ENCODE data around the gene PLAAT3.
"Not testable (repeated sequence)": the region's sequence is repeated elsewhere in the genome, so short reads cannot be mapped to it uniquely, and the experiment has no call there.

PLAAT3 gene

DNA sequence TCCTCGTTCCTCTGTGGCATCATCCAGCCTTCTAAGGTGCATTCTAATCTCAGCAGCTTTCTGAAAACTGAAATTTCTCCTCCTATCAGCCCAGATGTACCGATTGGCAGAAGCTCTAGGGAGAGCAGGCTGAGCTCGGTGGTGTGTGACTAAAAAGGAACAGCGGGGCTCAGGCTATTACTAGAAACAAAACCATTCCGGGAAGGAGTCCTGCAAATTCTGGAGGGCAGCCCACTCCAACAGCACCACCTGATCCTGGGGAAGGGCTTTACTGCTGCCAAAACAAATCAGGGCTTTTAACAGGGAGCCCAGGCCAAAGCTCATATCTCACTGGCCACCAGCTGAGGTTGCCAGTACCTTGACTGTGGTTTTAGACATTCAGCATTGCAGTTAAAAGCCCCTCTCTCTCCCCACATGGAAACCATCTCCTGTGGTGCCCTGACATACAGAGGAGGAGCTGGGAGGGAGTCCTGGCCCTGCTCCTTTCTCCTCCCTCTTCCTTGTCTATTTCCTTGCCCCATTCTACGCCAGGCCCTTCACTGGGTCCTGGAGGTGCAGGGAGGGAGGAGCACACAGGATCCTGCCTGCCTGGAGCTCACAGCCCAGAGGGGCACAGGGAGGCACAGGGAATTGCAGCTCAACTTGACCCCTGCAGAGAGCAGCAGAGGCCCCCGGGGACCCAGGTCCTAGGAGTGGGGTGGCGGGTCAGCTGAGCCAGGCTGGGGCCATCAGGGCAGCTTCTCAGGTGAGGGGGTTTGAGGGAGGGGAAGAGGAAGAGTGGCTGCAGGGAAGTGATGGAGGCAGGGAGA lies 76.7 kb downstream of the PLAAT3 start:
- no peak for DNase-seq (ENCODE audit: low read depth in 2 of 2)

DNA sequence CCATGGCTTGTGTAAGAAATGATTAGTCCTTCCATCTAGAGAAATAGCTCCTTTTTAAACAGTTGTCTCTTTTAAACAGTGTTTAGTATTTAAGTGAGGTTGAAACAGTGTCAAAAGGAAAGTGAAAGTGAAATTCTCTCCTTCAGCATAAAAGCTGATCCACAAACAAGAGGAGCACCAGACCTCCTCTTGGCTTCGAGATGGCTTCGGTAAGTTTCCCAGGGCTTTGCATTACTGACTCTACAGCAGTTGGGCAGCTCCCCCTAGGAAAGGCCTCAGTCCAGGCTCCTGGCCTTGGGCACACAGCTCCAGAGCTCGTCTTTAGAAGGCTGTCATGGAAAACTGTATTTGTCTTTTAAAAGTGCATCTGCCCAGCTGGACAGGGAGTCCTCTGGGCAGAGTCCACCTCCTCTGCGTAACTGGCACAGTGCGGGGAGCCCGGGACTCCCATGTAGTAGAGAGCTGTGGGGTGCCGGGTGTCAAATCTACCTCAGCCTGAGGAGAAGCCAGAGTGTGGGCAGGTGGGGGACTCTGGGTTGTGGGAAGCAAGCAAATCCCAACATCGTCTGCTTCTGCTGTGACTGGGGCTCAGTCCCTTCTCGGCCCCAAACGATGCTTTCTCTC lies 77.5 kb downstream of the PLAAT3 start, which contains the start of gene PLAAT4:
Gene PLAAT4, plus strand, starts transcription at position 140 of the 624 bp plus-strand sequence. Its CDS starts 61 bp downstream, at position 201.
- DNase-seq (ENCODE audit: low read depth in 2 of 2): no peak

GRCh38 chr11:63535734-63536133 lies 78.5 kb downstream of the PLAAT3 start:
- DNase-seq (ENCODE audit: low read depth in 2 of 2): no peak

DNA sequence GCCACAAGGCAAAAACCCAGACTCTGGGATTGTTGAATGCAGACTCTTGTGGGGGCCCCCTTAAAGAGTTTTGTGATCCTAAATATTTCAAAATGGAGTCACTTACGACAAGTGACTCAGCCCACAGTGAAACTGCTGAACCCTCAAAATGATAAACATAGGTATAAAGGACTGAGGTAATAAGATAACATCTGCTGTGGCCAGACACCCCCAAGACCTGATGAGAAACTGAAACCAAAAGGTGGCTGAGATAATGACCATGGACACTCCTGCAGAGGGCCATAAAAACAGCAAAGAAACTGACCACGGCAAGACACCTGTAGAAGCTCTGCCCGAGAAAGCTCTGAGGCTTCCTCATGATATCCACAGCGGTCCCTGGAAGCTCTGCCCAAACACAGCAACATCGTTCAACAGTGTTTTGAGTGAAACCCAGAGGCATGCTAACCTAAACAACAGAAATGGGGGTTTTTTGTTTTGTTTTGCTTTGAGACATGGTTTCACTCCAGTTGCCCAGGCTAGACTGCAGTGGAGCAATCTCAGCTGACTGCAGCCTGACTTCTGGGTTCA lies 79.3 kb downstream of the PLAAT3 start:
- DNase-seq (ENCODE audit: low read depth in 2 of 2): no peak

- DNase-seq (ENCODE audit: low read depth in 2 of 2): no peak
These were observed 80.2 kb downstream of the PLAAT3 start for GRCh38 chr11:63534076-63534475.

GRCh38 chr11:63532799-63533475 lies 81.3 kb downstream of the PLAAT3 start:
- DNase-seq (ENCODE audit: low read depth in 2 of 2): no peak

DNA sequence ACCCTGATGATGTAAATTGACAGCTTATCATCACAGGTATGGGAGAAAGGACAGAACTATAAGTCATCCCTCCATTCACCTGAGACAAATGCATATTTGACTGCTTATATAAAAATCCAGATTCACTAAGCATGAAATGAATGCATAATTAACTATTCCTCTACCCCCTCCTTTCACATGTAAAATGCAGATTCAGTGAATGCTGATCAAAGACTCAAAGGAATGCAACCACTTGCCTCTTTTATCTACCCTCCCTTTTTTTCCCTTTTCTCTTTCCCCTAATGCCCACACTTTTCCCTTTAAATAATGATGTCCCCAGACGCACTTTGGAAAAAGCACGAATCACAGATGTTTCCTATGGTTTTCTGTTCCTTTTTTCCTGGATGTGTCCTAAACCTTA lies 82.1 kb downstream of the PLAAT3 start:
- no peak for DNase-seq (ENCODE audit: low read depth in 2 of 2)

DNA sequence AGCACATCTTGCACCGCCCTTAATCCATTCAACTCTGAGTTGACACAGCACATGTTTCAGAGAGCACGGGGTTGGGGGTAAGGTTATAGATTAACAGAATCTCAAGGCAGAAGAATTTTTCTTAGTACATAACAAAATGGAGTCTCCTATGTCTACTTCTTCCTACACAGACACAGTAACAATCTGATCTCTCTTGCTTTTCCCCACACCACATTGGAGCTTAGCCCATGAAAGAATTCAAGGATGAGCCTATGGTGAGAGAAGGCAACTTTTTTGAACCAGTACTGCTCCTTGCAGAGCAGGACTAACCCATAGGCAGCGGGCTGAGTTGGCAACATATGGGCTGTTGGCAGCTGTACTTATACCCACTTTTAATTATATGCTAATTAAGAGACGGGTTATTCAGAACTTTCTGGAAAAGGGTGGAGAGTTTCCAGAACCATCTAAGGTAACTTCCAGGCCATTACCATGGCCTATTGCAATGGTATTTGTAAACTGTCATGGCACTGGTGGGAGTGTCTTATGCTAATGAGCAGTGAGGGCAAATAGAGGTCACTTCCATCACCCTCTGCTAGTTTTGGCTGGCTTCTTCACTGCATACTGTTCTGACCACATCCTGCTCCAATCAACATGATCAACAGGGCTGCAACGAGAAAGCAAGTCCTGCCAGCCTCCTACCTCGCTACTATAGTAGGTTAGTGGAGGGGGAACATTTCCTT lies 83.0 kb downstream of the PLAAT3 start:
- DNase-seq (ENCODE audit: low read depth in 2 of 2): not testable (repeated sequence)

DNA sequence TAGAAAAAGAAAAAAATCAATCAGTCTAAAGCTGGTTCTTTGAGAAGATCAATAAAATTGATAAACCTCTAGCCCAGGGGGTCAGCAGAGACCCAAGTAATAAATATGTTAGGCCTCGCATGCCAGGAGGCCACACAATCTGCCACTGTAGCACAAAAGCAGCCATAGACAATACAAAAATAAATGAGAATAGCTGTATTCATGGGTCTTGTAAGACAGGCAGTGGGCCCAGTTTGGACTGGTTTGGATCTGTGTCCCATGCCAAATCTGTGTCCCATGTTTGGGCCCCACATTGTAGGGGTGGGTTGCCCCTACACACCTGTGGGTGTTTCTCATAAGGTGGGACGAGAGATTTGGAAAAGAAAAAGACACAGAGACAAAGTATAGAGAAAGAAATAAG lies 84.2 kb downstream of the PLAAT3 start:
- no peak for DNase-seq (ENCODE audit: low read depth in 2 of 2)

DNA sequence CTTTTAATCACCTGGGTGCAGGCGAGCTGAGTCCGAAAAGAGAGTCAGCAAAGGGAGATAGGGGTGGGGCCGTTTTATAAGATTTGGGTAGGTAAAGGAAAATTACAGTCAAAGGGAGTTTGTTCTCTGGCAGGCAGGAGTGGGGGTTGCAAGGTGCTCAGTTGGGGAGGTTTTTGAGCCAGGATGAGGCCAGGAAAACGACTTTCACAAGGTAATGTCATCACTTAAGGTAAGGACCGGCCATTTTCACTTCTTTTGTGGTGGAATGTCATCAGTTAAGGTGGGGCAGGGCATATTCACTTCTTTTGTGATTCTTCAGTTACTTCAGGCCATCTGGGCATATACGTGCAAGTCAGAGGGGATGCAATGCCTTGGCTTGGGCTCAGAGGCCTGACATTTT lies 84.9 kb downstream of the PLAAT3 start:
- not testable (repeated sequence) for DNase-seq (ENCODE audit: low read depth in 2 of 2)

GRCh38 chr11:63528729-63529278 lies 85.4 kb downstream of the PLAAT3 start:
- DNase-seq (ENCODE audit: low read depth in 2 of 2): not testable (repeated sequence)

GRCh38 chr11:63528156-63528555 lies 86.1 kb downstream of the PLAAT3 start:
- not testable (repeated sequence) for DNase-seq (ENCODE audit: low read depth in 2 of 2)

DNA sequence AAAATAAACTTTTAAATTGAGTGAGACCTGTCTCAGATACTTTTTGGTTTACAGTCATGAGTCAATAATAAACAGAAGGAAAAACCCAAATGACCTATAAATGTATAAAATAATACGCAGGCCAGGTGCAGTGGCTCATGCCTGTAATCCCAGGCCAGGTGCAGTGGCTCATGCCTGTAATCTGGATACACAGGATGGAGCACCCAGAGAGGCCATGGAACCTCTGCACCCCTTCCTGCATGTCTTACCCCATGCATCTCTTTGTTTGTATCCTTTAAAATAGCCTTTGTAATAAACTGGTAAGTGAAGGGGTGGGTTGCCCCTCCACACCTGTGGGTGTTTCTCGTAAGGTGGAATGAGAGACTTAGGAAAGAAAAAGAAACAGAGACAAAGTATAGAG lies 86.6 kb downstream of the PLAAT3 start:
- DNase-seq (ENCODE audit: low read depth in 2 of 2): no peak

All from stimulated activated CD8-positive, alpha-beta memory T cell treated with anti-CD3 and anti-CD28 coated beads, Interleukin-7, amount 100 ng/mL, for 1 hour (primary cell).